DMS114 treated with DMSO at 0.1 percent for 48 hours (cell line): Measurements from ENCODE around the gene SMIM3.
"Not testable (repeated sequence)": the region's sequence is repeated elsewhere in the genome, so short reads cannot be mapped to it uniquely, and the experiment has no call there.

ENCODE experiments used
- DNase-seq: peaks from one replicate; lab custom pipeline; 2025; ENCODE audit not compliant: unreplicated experiment; lab: John Stamatoyannopoulos, UW

Gene SMIM3

GRCh38 chr5:150778517-150779396, at the start of gene SMIM3:
SMIM3 (plus strand) TSS chr5:150778757; CDS start chr5:150795441, 16,684 bp downstream.
- DNase-seq = peak; percentile 28

GRCh38 chr5:150729859-150730258, 48.7 kb upstream of the SMIM3 start:
- no peak for DNase-seq

GRCh38 chr5:150731669-150732242, 46.8 kb upstream of the SMIM3 start:
- no peak for DNase-seq

- no peak for DNase-seq
Measured at GRCh38 chr5:150734579-150735384, 43.8 kb upstream of the SMIM3 start.

- DNase-seq = no peak
Measured at GRCh38 chr5:150738862-150739261, 39.7 kb upstream of the SMIM3 start.

- DNase-seq = no peak
Measured at GRCh38 chr5:150740992-150741391, 37.6 kb upstream of the SMIM3 start.

- not testable (repeated sequence) for DNase-seq
Measured at GRCh38 chr5:150742455-150743141, 36.0 kb upstream of the SMIM3 start.

- not testable (repeated sequence) for DNase-seq
Measured at GRCh38 chr5:150743142-150743488, 35.4 kb upstream of the SMIM3 start.

GRCh38 chr5:150750469-150750868, 28.1 kb upstream of the SMIM3 start:
- DNase-seq = no peak

GRCh38 chr5:150751096-150751891, 27.3 kb upstream of the SMIM3 start:
- no peak for DNase-seq

- DNase-seq = no peak
Measured at GRCh38 chr5:150753463-150753862, 25.1 kb upstream of the SMIM3 start.

- no peak for DNase-seq
Measured at GRCh38 chr5:150753863-150754262, 24.7 kb upstream of the SMIM3 start.

- no peak for DNase-seq
Measured at GRCh38 chr5:150757087-150757649, 21.4 kb upstream of the SMIM3 start.

GRCh38 chr5:150758203-150758530, 20.4 kb upstream of the SMIM3 start:
- no peak for DNase-seq

GRCh38 chr5:150758531-150759333, 19.8 kb upstream of the SMIM3 start, which contains the start of gene DCTN4:
DCTN4 (minus strand) TSS chr5:150759017; CDS start chr5:150758993, 24 bp downstream.
- peak; percentile 100 for DNase-seq

GRCh38 chr5:150759334-150759583, 19.3 kb upstream of the SMIM3 start:
- DNase-seq = no peak

GRCh38 chr5:150762211-150762610, 16.3 kb upstream of the SMIM3 start:
- no peak for DNase-seq

- no peak for DNase-seq
Measured at GRCh38 chr5:150763023-150763769, 15.4 kb upstream of the SMIM3 start.

- DNase-seq = no peak
Measured at GRCh38 chr5:150764530-150764929, 14.0 kb upstream of the SMIM3 start.
